Measurements from ENCODE around the gene SMURF2. TPM values are rescaled to one million over a fixed set of nuclear protein-coding genes. Genes with fewer than 3 reads are reported as not detected.

The SMURF2 gene
- total RNA-seq, 2 donors from 2014 or later, result 30.5 to 39.8 TPM

DNA sequence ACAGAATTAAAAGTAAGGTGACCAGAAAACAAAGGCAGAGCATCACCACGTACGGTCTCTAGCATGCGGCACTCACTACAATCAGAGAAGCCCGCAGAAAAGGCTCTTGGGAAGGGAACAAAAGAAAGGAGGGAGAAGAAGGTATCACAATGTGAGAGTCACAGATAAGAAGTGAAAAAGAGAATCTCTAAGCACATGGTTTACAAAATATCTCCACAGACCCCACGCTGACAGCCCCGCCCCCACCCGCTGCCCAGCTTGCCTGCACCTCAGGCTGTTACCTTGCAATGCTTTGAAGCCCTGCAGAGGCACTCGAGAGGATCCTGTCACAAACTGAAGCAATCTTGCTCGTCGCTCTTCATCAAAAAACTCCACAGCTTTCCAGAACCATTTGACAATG, 114.8 kb downstream of the SMURF2 start:
- H3K27ac ChIP-seq, result no peak overlapping the region

GRCh38 chr17:64546716-64547115, 115.4 kb downstream of the SMURF2 start:
- Histone ChIP-seq H3K4me3 (no peak overlapping the region), H3K27me3 (replicated peaks; ENCODE audit: insufficient read depth) (no peaks in the 10 kb centered on the region), H3K27ac (no peak overlapping the region), H3K36me3 (peaks cover 24% of the 10 kb centered on the region), H3K4me1 (ENCODE audit: control insufficient read depth in 1 of 2, low read depth in 2 of 2) (no peaks in the 10 kb centered on the region), H3K9me3 (no peaks in the 10 kb centered on the region)
- no peak for TF ChIP-seq CTCF (IDR thresholded peaks at IDR 0.05)
- ATAC-seq (ENCODE audit: insufficient number of reproducible peaks, low FRiP score, low read depth) (no peak), DNase-seq (ENCODE audit: low spot score) (no peak)

More for the DNA sequence above, 114.8 kb downstream of the SMURF2 start:
- Histone ChIP-seq H3K36me3 (peaks cover 24% of the 10 kb centered on the region), H3K4me3 (no peak overlapping the region), H3K4me1 (ENCODE audit: control insufficient read depth in 1 of 2, low read depth in 2 of 2) (no peaks in the 10 kb centered on the region), H3K27me3 (replicated peaks; ENCODE audit: insufficient read depth) (no peaks in the 10 kb centered on the region), H3K9me3 (no peaks in the 10 kb centered on the region)
- ATAC-seq (ENCODE audit: insufficient number of reproducible peaks, low FRiP score, low read depth) (no peak), DNase-seq (ENCODE audit: low spot score) (no peak)
- no peak for TF ChIP-seq CTCF (IDR thresholded peaks at IDR 0.05)

DNA sequence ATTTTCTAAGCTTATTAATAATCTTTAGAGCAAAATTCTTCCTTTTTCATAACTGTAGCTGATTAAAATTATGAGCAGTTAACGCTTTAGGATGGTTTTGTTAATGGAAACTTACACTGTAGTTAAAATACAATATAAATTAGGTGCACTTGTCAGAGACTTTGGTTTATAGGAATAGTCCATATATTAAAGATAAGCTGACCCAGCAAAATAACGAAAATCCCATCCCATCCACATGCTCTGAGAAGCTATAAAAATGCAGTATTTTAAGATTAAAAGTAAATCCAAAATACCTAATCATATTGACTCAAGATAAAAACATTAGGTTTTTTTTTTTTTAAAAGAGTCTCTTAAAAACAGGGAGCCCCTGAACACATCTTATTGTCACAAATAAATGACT, 117.4 kb downstream of the SMURF2 start:
- no peaks in the 10 kb centered on the region for H3K9me3 ChIP-seq
- no peaks in the 10 kb centered on the region for H3K27me3 ChIP-seq (replicated peaks; ENCODE audit: insufficient read depth)
- TF ChIP-seq CTCF (IDR thresholded peaks at IDR 0.05), result no peak
- no peak for ATAC-seq (ENCODE audit: insufficient number of reproducible peaks, low FRiP score, low read depth)
- peaks cover 22% of the 10 kb centered on the region for H3K36me3 ChIP-seq
- DNase-seq (ENCODE audit: low spot score), result no peak
- H3K4me3 ChIP-seq, result no peak overlapping the region
- no peaks in the 10 kb centered on the region for H3K4me1 ChIP-seq (ENCODE audit: control insufficient read depth in 1 of 2, low read depth in 2 of 2)
- H3K27ac ChIP-seq, result no peak overlapping the region

DNA sequence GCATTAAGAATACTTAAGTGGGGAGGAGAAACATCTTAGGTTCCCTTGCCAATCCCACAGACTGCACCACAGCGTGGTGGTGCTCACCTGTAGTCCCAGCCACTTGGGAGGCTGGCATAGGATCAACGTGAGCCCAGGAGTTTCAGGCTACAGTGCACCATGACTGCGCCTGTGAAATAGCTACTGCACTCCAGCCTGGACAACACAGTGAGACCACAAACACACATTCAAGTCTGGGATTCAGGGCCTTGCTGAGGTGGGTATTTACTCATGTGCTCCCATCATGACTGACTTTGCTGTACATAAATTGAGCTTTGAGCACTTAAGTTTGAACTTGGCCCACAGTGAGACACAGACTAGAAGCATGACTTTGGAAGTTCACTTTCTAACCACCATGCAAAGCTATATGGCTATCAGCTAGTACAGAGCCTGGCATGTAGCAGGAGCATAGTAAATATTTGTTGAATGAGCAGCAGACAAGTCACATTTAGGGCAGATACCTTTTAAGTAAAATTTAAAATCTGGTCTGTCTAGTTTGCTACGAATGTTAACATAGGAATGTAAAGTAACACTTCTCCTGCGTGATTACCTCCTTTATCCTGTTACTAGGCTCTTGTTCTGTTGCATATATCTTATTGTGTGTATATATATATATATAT, 121.9 kb downstream of the SMURF2 start:
- no peak for DNase-seq (ENCODE audit: low spot score)
- no peak for TF ChIP-seq CTCF (IDR thresholded peaks at IDR 0.05)
- no peaks in the 10 kb centered on the region for H3K9me3 ChIP-seq
- H3K4me3 ChIP-seq, result no peak overlapping the region
- no peaks in the 10 kb centered on the region for H3K4me1 ChIP-seq (ENCODE audit: control insufficient read depth in 1 of 2, low read depth in 2 of 2)
- peaks cover 23% of the 10 kb centered on the region for H3K36me3 ChIP-seq
- no peak overlapping the region for H3K27ac ChIP-seq
- ATAC-seq (ENCODE audit: insufficient number of reproducible peaks, low FRiP score, low read depth), result no peak
- H3K27me3 ChIP-seq (replicated peaks; ENCODE audit: insufficient read depth), result no peaks in the 10 kb centered on the region

GRCh38 chr17:64538508-64539130, 123.5 kb downstream of the SMURF2 start:
- Histone ChIP-seq H3K9me3 (no peaks in the 10 kb centered on the region), H3K27me3 (replicated peaks; ENCODE audit: insufficient read depth) (no peaks in the 10 kb centered on the region), H3K4me1 (ENCODE audit: control insufficient read depth in 1 of 2, low read depth in 2 of 2) (no peaks in the 10 kb centered on the region), H3K4me3 (no peak overlapping the region), H3K27ac (no peak overlapping the region), H3K36me3 (peaks cover 24% of the 10 kb centered on the region)
- DNase-seq (ENCODE audit: low spot score), result no peak
- no peak for TF ChIP-seq CTCF (IDR thresholded peaks at IDR 0.05)
- ATAC-seq (ENCODE audit: insufficient number of reproducible peaks, low FRiP score, low read depth), result no peak
